Measurements from ENCODE around the gene JPH2.

Gene JPH2

GRCh38 chr20:44104798-44105517, 82.0 kb downstream of the JPH2 start:
- DNase-seq (ENCODE audit: low read depth in 2 of 3, low spot score in 1 of 3): no peak

GRCh38 chr20:44102582-44102981, 84.4 kb downstream of the JPH2 start:
- DNase-seq (ENCODE audit: low read depth in 2 of 3, low spot score in 1 of 3): no peak

GRCh38 chr20:44099832-44100231, 87.2 kb downstream of the JPH2 start:
- DNase-seq (ENCODE audit: low read depth in 2 of 3, low spot score in 1 of 3): no peak

- DNase-seq (ENCODE audit: low read depth in 2 of 3, low spot score in 1 of 3): no peak
These were observed 88.3 kb downstream of the JPH2 start for GRCh38 chr20:44098657-44099056.

GRCh38 chr20:44098256-44098630, 88.7 kb downstream of the JPH2 start:
- no peak for DNase-seq (ENCODE audit: low read depth in 2 of 3, low spot score in 1 of 3)

- no peak for DNase-seq (ENCODE audit: low read depth in 2 of 3, low spot score in 1 of 3)
These were observed 89.3 kb downstream of the JPH2 start for GRCh38 chr20:44097521-44098255.

GRCh38 chr20:44095831-44096230, 91.2 kb downstream of the JPH2 start:
- DNase-seq (ENCODE audit: low read depth in 2 of 3, low spot score in 1 of 3): no peak

- DNase-seq (ENCODE audit: low read depth in 2 of 3, low spot score in 1 of 3): no peak
These were observed 93.8 kb downstream of the JPH2 start for GRCh38 chr20:44093249-44093582.

GRCh38 chr20:44092551-44093248, 94.3 kb downstream of the JPH2 start:
- peak in 1 of 3 donors; percentile 17 for DNase-seq (ENCODE audit: low read depth in 2 of 3, low spot score in 1 of 3)

GRCh38 chr20:44091026-44091425, 96.0 kb downstream of the JPH2 start:
- no peak for DNase-seq (ENCODE audit: low read depth in 2 of 3, low spot score in 1 of 3)

- no peak for DNase-seq (ENCODE audit: low read depth in 2 of 3, low spot score in 1 of 3)
These were observed 96.9 kb downstream of the JPH2 start for GRCh38 chr20:44089987-44090674.

- DNase-seq (ENCODE audit: low read depth in 2 of 3, low spot score in 1 of 3): no peak
These were observed 99.2 kb downstream of the JPH2 start for GRCh38 chr20:44087857-44088120.

GRCh38 chr20:44087051-44087856, 99.7 kb downstream of the JPH2 start:
- no peak for DNase-seq (ENCODE audit: low read depth in 2 of 3, low spot score in 1 of 3)

- DNase-seq (ENCODE audit: low read depth in 2 of 3, low spot score in 1 of 3): no peak
These were observed 101.2 kb downstream of the JPH2 start for GRCh38 chr20:44085616-44086434.

- no peak for DNase-seq (ENCODE audit: low read depth in 2 of 3, low spot score in 1 of 3)
These were observed 102.1 kb downstream of the JPH2 start for GRCh38 chr20:44084891-44085290.

GRCh38 chr20:44084439-44084838, 102.5 kb downstream of the JPH2 start:
- DNase-seq (ENCODE audit: low read depth in 2 of 3, low spot score in 1 of 3): no peak

GRCh38 chr20:44083220-44083933, 103.6 kb downstream of the JPH2 start:
- no peak for DNase-seq (ENCODE audit: low read depth in 2 of 3, low spot score in 1 of 3)

GRCh38 chr20:44081888-44082287, 105.1 kb downstream of the JPH2 start:
- no peak for DNase-seq (ENCODE audit: low read depth in 2 of 3, low spot score in 1 of 3)

GRCh38 chr20:44081476-44081875, 105.5 kb downstream of the JPH2 start:
- DNase-seq (ENCODE audit: low read depth in 2 of 3, low spot score in 1 of 3): no peak

Data from stimulated activated CD4-positive, alpha-beta T cell treated with anti-CD3 and anti-CD28 coated beads, Interleukin-12 subunit alpha, Interleukin-12 subunit beta, amount 100 ng/mL, for 48 hours (primary cell).